Loucy (cell line): ENCODE results near the gene SERPINB4.

Experiments used
- H2AFZ ChIP-seq: fragments of 200-600 bp; sonication (generic); 2 replicates; pipeline ENCODE4 v1.6.0; 2016; ENCODE audit warnings: antibody characterized with exemption, mild to moderate bottlenecking, low read length, moderate library complexity
- H3F3A ChIP-seq: fragments of 200-600 bp; 2 replicates; pipeline ENCODE4 v1.6.0; 2016; ENCODE audit warnings: antibody characterized with exemption, low read depth, mild to moderate bottlenecking
- H3K27me3 ChIP-seq: fragments of 200-600 bp; sonication (generic); 2 replicates; pipeline ENCODE4 v1.6.1; 2014; ENCODE audit warnings: low read length, mild to moderate bottlenecking; ENCODE audit not compliant: insufficient read depth, poor library complexity, severe bottlenecking
- H3K36me3 ChIP-seq: fragments of 200-600 bp; sonication (generic); 2 replicates; pipeline ENCODE4 v1.6.1; 2016; ENCODE audit warnings: low read length; ENCODE audit not compliant: insufficient read depth
- H3K4me1 ChIP-seq: fragments of 200-600 bp; sonication (generic); 2 replicates; pipeline ENCODE4 v1.5.1; 2014; ENCODE audit warnings: low read length, mild to moderate bottlenecking; ENCODE audit not compliant: insufficient read depth, poor library complexity, severe bottlenecking
- H3K4me2 ChIP-seq: fragments of 200-600 bp; sonication (generic); 2 replicates; pipeline ENCODE4 v1.6.0; 2014; ENCODE audit warnings: antibody characterized with exemption, low read length, low read depth, mild to moderate bottlenecking; ENCODE audit not compliant: poor library complexity, severe bottlenecking
- H3K4me3 ChIP-seq: fragments of 200-600 bp; sonication (generic); 2 replicates; pipeline ENCODE4 v1.5.1; 2014; ENCODE audit warnings: low read length, mild to moderate bottlenecking, mixed read lengths; ENCODE audit not compliant: poor library complexity, severe bottlenecking
- H3K79me2 ChIP-seq: fragments of 200-600 bp; sonication (generic); 2 replicates; pipeline ENCODE4 v1.6.1; 2014; ENCODE audit warnings: low read length; ENCODE audit not compliant: insufficient read depth
- H3K9ac ChIP-seq: fragments of 200-600 bp; sonication (generic); 2 replicates; pipeline ENCODE4 v1.6.0; 2014; ENCODE audit warnings: mild to moderate bottlenecking, low read depth, low read length, moderate library complexity; ENCODE audit not compliant: poor library complexity, severe bottlenecking
- H3K9me2 ChIP-seq: fragments of 200-600 bp; sonication (generic); replicated peaks from 2 replicates; pipeline ENCODE4 v1.6.1; 2016; ENCODE audit warnings: low read depth, low read length, mixed read lengths
- H3K9me3 ChIP-seq: fragments of 200-600 bp; sonication (generic); 2 replicates; pipeline ENCODE4 v1.6.1; 2014; ENCODE audit warnings: mild to moderate bottlenecking, antibody characterized with exemption, low read length, low read depth; ENCODE audit not compliant: insufficient read depth
- H4K20me1 ChIP-seq: fragments of 200-600 bp; sonication (generic); 2 replicates; pipeline ENCODE4 v1.6.0; 2014; ENCODE audit warnings: antibody characterized with exemption, low read length, mild to moderate bottlenecking; ENCODE audit not compliant: insufficient read depth, poor library complexity, severe bottlenecking
- CTCF ChIP-seq: fragments of 200-600 bp; sonication (generic); conservative IDR thresholded peaks from 2 replicates; pipeline ENCODE4 v1.5.1; 2014; ENCODE audit warnings: mild to moderate bottlenecking, antibody characterized with exemption, low read length
- EZH2phosphoT487 ChIP-seq: fragments of 200-600 bp; IDR thresholded peaks from 2 replicates; pipeline ENCODE4 v1.6.1; 2018; ENCODE audit warnings: antibody characterized with exemption, mild to moderate bottlenecking, moderate library complexity, borderline replicate concordance

The SERPINB4 gene

GRCh38 chr18:63619661-63620060 lies 24.4 kb downstream of the SERPINB4 start:
- no peaks in the 10 kb centered on the region for H3K4me1 ChIP-seq
- no peaks in the 10 kb centered on the region for H3K79me2 ChIP-seq
- H3K4me3 ChIP-seq = no peak overlapping the region
- H2AFZ ChIP-seq = no peak overlapping the region
- no peak overlapping the region for H3K4me2 ChIP-seq
- H3K9me2 ChIP-seq = no peaks in the 10 kb centered on the region
- H4K20me1 ChIP-seq = no peaks in the 10 kb centered on the region
- no peaks in the 10 kb centered on the region for H3F3A ChIP-seq
- TF ChIP-seq EZH2phosphoT487 (no peak), CTCF (no peak)
- no peaks in the 10 kb centered on the region for H3K27me3 ChIP-seq
- H3K9me3 ChIP-seq = no peaks in the 10 kb centered on the region; the same call in 1 of the 2 replicates
- no peaks in the 10 kb centered on the region for H3K36me3 ChIP-seq
- no peak overlapping the region for H3K9ac ChIP-seq

GRCh38 chr18:63617915-63618234 lies 26.2 kb downstream of the SERPINB4 start:
- Histone ChIP-seq H3K9me2 (no peaks in the 10 kb centered on the region), H3F3A (no peaks in the 10 kb centered on the region), H3K4me3 (no peak overlapping the region), H2AFZ (no peak overlapping the region), H3K4me2 (no peak overlapping the region), H3K9ac (no peak overlapping the region), H3K4me1 (no peaks in the 10 kb centered on the region), H3K79me2 (no peaks in the 10 kb centered on the region), H3K36me3 (no peaks in the 10 kb centered on the region), H4K20me1 (no peaks in the 10 kb centered on the region), H3K27me3 (no peaks in the 10 kb centered on the region), H3K9me3 (no peaks in the 10 kb centered on the region)
- TF ChIP-seq CTCF (no peak), EZH2phosphoT487 (no peak)

- no peaks in the 10 kb centered on the region for H3K9me3 ChIP-seq
- no peak overlapping the region for H3K9ac ChIP-seq
- H3K4me1 ChIP-seq = no peaks in the 10 kb centered on the region
- no peaks in the 10 kb centered on the region for H3K27me3 ChIP-seq
- no peaks in the 10 kb centered on the region for H3K36me3 ChIP-seq
- no peak overlapping the region for H2AFZ ChIP-seq
- H4K20me1 ChIP-seq = no peaks in the 10 kb centered on the region
- TF ChIP-seq EZH2phosphoT487 (no peak), CTCF (no peak)
- H3K79me2 ChIP-seq = no peaks in the 10 kb centered on the region
- H3K9me2 ChIP-seq = no peaks in the 10 kb centered on the region
- H3K4me2 ChIP-seq = no peak overlapping the region
- no peaks in the 10 kb centered on the region for H3F3A ChIP-seq
- H3K4me3 ChIP-seq = no peak overlapping the region
Measured at GRCh38 chr18:63617049-63617914, 26.8 kb downstream of the SERPINB4 start.
